Measurements from ENCODE around the gene PAK5.

GRCh38 chr20:9838378-9839295 is at the start of gene PAK5:
- TF ChIP-seq, protein P1, sequence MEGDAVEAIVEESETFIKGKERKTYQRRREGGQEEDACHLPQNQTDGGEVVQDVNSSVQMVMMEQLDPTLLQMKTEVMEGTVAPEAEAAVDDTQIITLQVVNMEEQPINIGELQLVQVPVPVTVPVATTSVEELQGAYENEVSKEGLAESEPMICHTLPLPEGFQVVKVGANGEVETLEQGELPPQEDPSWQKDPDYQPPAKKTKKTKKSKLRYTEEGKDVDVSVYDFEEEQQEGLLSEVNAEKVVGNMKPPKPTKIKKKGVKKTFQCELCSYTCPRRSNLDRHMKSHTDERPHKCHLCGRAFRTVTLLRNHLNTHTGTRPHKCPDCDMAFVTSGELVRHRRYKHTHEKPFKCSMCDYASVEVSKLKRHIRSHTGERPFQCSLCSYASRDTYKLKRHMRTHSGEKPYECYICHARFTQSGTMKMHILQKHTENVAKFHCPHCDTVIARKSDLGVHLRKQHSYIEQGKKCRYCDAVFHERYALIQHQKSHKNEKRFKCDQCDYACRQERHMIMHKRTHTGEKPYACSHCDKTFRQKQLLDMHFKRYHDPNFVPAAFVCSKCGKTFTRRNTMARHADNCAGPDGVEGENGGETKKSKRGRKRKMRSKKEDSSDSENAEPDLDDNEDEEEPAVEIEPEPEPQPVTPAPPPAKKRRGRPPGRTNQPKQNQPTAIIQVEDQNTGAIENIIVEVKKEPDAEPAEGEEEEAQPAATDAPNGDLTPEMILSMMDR (conservative IDR thresholded peaks at IDR 0.05 in 1 of 2, IDR thresholded peaks at IDR 0.05 in 1 of 2; ENCODE audit: low read depth in 1 of 2, low read length in 2 of 2): no peak
- TF ChIP-seq EZH2 (IDR thresholded peaks at IDR 0.05; ENCODE audit: low read length, missing control alignments): no peak
